ENCODE measurements around the gene NCBP2L. TPM values are rescaled to one million over a fixed set of nuclear protein-coding genes. Genes with fewer than 3 reads are reported as not detected.

NCBP2L gene
- polyA plus RNA-seq, 2 of the 4 experiments (the other 2 are of a cell fraction) = not detected

- CTCF ChIA-PET = no interaction called here
- no peak overlapping the region for H3K4me2 ChIP-seq
- H3K4me1 ChIP-seq = no peaks in the 10 kb centered on the region
- H3K27ac ChIP-seq = no peak overlapping the region
- H3K9me3 ChIP-seq = no peaks in the 10 kb centered on the region
- POLR2A ChIA-PET = no interaction called here
- DNase-seq (ENCODE audit: low read depth in 1 of 2, low spot score in 1 of 2) = no peak
- H3K4me3 ChIP-seq = no peak overlapping the region
- TF ChIP-seq TP53 (CRISPR knock-in tag; IDR thresholded peaks at IDR 0.05) (no peak), CHD4 (IDR thresholded peaks at IDR 0.05; ENCODE audit: borderline replicate concordance) (no peak)
- 96% methylated on average over 4 of the region's 15 CpGs for WGBS (ENCODE audit: missing lambda C conversion rate)
- no peak for ATAC-seq
- FAIRE-seq = no peak
Observed at GRCh38 chrX:107840971-107841370, 63.4 kb downstream of the NCBP2L start.

GRCh38 chrX:107842715-107843400 is 65.3 kb downstream of the NCBP2L start:
- no peak overlapping the region for H3K27ac ChIP-seq
- TF ChIP-seq FOSB (CRISPR knock-in tag; IDR thresholded peaks at IDR 0.05) (no peak), JUN (IDR thresholded peaks at IDR 0.05) (no peak), MAFK (IDR thresholded peaks at IDR 0.05; ENCODE audit: partially characterized antibody) (no peak), POLR2A (IDR thresholded peaks at IDR 0.05; ENCODE audit: low read length) (no peak), KDM1A (IDR thresholded peaks at IDR 0.05; ENCODE audit: low read depth) (no peak), CBX8 (IDR thresholded peaks at IDR 0.05) (no peak), KDM5A (IDR thresholded peaks at IDR 0.05) (no peak), HDAC2 (IDR thresholded peaks at IDR 0.05) (no peak)
- ATAC-seq (no peak), FAIRE-seq (peak; percentile 54), DNase-seq (ENCODE audit: low read depth in 1 of 2, low spot score in 1 of 2) (no peak)
- H3K4me1 ChIP-seq = no peaks in the 10 kb centered on the region
- H3K4me2 ChIP-seq = no peak overlapping the region
- no peaks in the 10 kb centered on the region for H3K9me3 ChIP-seq
- no peak overlapping the region for H3K4me3 ChIP-seq
- WGBS (ENCODE audit: missing lambda C conversion rate) = 86% methylated on average over 6 of the region's 6 CpGs
- CTCF ChIA-PET = no interaction called here
- POLR2A ChIA-PET = no interaction called here

Other genes with a start within 250 kb of the NCBP2L start
- 125 and 140 TPM in 2 replicates for gene PRPS1, start 149.2 kb upstream of the NCBP2L start, polyA plus RNA-seq (2011; rRNA removed)
- gene PRPS1, start 149.2 kb upstream of the NCBP2L start, polyA plus RNA-seq (2017; fragmentation: RNase III; extraction: RNeasy Plus Mini Kit Qiagen cat#74134 plus additional on column Dnase treatment) = 113 to 121 TPM (median 121 TPM) in 3 replicates
- 51.8 and 65.4 TPM in 2 replicates for gene TSC22D3, start 1.9 kb upstream of the NCBP2L start, polyA plus RNA-seq (2011; rRNA removed)
- gene TSC22D3, start 1.9 kb upstream of the NCBP2L start, polyA plus RNA-seq (2017; fragmentation: RNase III; extraction: RNeasy Plus Mini Kit Qiagen cat#74134 plus additional on column Dnase treatment) = 10.8 to 13.3 TPM (median 12.2 TPM) in 3 replicates
- gene MID2, start 48.1 kb downstream of the NCBP2L start, polyA plus RNA-seq (2011; rRNA removed) = 10.6 and 13.5 TPM in 2 replicates
- 4.3 to 5.1 TPM (median 4.6 TPM) in 3 replicates for gene MID2, start 48.1 kb downstream of the NCBP2L start, polyA plus RNA-seq (2017; fragmentation: RNase III; extraction: RNeasy Plus Mini Kit Qiagen cat#74134 plus additional on column Dnase treatment)
- gene TEX13B, start 204.6 kb downstream of the NCBP2L start, polyA plus RNA-seq (2011; rRNA removed) = not detected in 2 replicates
- not detected in 3 replicates for gene TEX13B, start 204.6 kb downstream of the NCBP2L start, polyA plus RNA-seq (2017; fragmentation: RNase III; extraction: RNeasy Plus Mini Kit Qiagen cat#74134 plus additional on column Dnase treatment)